Fibroblast of mammary gland (primary cell): Measurements from ENCODE around the gene BRD2.
A peak's percentile ranks its signal among the peaks of the same experiment; 100 is the strongest.
"Not testable (repeated sequence)": the region's sequence is repeated elsewhere in the genome, so short reads cannot be mapped to it uniquely, and the experiment has no call there.

Experiments used
- DNase-seq: peaks from one replicate; pipeline ENCODE4 v3.0.0-alpha.2; 2010; ENCODE audit warnings: low read depth
- H3K4me3 ChIP-seq: 2 replicates; pipeline ENCODE4 v1.5.1; 2011; ENCODE audit warnings: low read depth, mild to moderate bottlenecking, low read length, moderate library complexity; ENCODE audit not compliant: control insufficient read depth
- TF ChIP-seq, protein P1 (sequence below): conservative IDR thresholded peaks from 2 replicates; pipeline ENCODE4 v1.5.1; 2011; ENCODE audit warnings: low read depth, low read length, inconsistent platforms; ENCODE audit not compliant: control insufficient read depth, insufficient read depth

The BRD2 gene

DNA sequence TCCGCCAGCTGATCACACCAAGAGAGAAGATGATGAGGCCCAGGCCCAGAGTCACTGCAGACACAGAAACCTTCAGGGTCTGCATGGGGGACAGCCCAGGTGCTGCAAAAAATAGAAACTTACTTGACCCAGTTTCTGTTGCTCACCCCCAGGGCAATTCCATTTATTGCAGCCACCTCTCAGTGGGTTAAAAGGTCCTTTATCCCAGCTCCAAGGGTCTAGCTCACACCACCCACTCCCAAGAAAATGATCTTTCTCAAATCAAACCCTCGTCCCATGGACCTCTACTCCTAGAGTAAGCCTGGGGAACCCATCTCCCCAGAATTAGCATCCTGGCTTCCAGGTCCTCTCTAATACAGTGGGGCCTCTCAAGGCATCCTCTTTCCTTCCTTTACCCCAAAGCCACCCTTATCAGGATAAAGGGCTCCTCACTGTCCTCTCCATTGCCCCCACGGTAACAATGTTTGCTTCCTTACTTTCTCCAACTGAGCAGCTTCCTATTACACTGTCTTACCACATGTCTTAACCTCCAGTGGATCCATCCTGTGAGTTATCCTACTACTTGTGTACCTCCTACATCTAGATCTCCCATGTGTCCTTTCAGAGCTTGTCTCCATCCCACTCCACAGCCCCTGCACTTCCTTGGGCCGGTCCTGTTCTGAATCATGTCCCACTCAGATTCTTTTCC, 32.7 kb upstream of the BRD2 start:
- TF ChIP-seq, protein P1, sequence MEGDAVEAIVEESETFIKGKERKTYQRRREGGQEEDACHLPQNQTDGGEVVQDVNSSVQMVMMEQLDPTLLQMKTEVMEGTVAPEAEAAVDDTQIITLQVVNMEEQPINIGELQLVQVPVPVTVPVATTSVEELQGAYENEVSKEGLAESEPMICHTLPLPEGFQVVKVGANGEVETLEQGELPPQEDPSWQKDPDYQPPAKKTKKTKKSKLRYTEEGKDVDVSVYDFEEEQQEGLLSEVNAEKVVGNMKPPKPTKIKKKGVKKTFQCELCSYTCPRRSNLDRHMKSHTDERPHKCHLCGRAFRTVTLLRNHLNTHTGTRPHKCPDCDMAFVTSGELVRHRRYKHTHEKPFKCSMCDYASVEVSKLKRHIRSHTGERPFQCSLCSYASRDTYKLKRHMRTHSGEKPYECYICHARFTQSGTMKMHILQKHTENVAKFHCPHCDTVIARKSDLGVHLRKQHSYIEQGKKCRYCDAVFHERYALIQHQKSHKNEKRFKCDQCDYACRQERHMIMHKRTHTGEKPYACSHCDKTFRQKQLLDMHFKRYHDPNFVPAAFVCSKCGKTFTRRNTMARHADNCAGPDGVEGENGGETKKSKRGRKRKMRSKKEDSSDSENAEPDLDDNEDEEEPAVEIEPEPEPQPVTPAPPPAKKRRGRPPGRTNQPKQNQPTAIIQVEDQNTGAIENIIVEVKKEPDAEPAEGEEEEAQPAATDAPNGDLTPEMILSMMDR, result no peak
- DNase-seq, result no peak
- H3K4me3 ChIP-seq, result no peak overlapping the region

DNA sequence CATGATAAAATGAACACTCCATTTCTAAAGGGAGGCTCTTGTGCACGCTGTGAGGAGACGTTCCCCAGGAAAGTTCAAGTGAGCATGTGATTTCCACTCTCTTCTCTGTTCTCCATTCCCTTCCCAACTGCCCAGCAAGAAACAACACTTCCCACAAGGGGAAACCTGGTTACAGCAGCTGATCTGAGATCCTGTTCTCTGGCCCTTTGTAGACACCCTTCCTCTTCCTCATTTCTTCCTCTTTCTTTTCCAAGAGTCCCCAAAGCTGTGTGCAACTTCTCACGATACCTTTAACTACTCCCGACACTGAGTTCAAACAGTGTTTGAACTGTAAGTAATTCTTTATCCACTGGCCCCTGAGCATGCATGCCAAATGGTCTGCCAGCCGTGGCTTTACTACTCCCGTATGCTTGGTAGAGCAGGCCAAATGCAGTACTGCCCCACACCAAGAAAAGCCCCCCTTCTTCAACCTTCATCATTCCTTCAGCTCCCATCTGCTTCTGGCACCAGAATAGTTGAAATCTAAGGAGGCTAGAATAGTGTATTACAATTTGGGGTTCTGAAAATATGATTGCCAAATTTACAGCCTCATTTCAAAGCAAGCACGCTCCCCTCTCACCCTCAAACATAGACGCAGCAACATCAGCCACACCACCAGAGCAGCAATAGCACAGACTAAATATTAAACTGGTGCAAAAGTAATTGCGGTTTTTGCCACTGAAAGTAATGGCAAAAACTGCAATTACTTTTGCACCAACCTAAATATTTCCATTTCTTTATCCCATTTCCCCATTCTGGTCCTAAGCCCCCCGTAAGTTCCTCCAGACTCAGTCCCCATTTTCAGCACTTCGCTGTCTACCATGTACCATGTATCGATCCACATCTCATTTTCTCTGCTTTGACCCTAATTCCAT, 31.9 kb upstream of the BRD2 start:
- no peak overlapping the region for H3K4me3 ChIP-seq
- no peak for DNase-seq
- TF ChIP-seq, protein P1, result no peak

DNA sequence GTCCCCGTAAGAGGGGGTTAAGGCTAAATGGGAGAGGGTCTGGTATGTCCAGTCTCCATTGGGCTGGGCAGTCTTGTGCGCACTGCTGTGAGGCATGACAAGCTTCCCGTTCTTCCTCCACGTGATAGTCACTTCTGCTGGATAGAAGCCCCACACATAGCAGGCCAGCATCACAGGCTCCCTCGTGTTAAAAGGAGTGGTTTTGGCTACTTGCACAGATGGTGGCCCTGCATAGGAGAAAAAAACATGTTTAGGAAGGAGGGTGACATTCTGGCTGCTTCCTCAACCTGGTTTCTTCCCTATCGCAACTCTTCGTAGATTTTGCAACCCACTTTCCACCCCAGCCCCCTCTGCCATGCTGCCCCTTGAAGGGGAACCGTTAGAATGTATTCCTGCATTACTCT, 31.2 kb upstream of the BRD2 start:
- H3K4me3 ChIP-seq, result no peak overlapping the region
- no peak for DNase-seq
- TF ChIP-seq, protein P1, result no peak

DNA sequence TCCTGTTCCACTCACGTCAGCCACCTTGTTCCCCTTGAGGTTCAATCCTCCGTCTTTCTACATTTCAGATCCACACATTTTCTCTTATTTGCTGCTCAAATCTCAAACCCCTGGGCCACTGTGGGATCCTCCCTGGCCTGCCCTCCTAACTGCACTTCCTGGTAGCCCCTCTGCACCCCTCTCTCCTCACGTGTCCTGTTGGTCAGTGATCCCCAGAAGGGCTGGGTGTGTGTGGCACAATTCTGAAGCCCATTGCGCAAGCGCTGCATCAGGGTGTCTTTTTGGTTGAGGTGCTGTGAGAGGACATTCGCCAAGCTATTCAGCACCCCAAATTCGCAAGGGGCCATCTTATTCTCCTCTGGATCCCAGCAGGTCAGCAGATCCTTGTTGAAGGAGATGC, 29.9 kb upstream of the BRD2 start:
- TF ChIP-seq, protein P1, result no peak
- no peak for DNase-seq
- H3K4me3 ChIP-seq, result no peak overlapping the region

DNA sequence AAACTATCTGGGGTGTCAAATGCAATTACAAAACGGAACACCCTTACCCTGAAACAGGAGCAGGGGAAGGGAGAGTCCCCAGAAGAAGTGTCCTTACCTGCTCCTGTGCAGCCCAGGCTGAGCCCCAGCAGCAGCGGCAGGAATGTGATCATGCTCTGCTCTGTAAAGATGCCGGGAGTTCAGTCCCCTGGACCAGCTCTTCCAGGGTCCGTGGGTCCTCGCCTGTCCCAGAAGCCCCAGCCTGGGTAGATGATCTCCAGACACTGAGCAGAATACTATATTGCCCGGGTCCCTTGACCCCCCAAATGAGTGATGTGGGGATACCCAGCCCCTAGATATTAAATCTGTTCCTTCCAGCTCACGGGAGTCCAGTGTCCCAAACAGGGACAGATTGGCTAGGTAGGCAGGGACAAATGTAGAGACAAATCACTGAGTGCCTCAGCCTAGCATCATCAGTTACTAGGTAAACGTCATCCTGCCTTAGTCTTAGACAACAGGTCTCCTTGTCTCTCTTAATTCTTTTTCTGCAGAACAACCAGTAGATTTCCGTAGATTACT, 27.7 kb upstream of the BRD2 start, which contains the start of gene HLA-DMB:
Gene HLA-DMB, minus strand, starts transcription at position 373 of the 558 bp plus-strand sequence. Its CDS starts 221 bp downstream, at position 152.
- peak; percentile 70 for DNase-seq
- H3K4me3 ChIP-seq, result no peak within 1 kb of the TSS
- TF ChIP-seq, protein P1, result no peak

DNA sequence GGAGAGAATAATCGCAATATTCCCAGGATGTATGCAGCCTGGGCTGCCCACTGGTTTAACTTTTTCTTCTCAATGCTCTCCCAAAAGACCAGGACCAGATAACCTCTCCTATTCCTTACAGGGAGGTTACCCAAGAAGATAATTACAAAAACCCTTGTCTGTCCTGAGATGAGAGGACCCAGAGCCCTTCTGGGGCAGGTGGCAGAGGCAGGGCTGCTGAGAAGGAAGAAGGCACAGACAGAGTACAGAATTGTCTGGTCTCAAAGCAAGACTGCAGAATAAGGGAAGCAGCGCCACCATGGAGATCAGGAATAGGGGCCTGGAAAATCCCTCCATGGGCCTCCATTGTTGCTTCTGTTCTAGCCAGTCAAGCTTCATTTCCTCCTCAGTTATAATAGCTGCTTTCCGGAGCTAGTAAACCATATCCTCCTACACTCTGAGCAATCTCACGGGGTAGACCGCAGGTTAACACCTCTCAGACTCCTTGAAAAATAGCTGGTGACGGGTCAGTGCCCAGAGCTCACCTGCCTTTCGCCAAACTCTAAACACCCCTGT, 27.1 kb upstream of the BRD2 start:
- TF ChIP-seq, protein P1, result no peak
- H3K4me3 ChIP-seq, result no peak overlapping the region
- no peak for DNase-seq

DNA sequence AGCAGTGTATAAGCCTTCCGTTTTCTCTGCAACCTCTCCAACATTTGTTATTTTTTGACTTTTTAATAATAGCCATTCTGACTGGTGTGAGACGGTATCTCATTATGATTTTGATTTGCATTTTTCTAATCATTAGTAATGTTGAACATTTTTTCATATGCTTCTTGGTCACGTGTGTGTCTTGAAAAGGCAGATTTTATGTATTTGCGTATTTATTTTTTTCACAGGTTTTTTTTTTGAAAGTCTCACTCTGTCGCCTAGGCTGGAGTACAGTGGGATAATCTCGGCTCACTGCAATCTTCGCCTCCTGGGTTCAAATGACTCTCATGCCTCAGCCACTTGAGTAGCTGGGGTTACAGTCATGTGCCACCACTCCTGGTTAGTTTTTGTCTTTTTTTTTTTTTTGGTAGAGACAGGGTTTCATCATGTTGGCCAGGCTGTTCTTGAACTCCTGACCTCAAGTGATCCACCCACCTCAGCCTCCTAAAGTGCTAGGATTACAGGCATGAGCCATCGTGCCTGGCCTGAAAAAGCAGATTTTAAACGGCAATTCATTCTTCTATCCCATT, 25.8 kb upstream of the BRD2 start:
- not testable (repeated sequence) for DNase-seq, H3K4me3 ChIP-seq
